GM21576 (cell line): Measurements from ENCODE around the gene POTEF.
"Not testable (repeated sequence)": the region's sequence is repeated elsewhere in the genome, so short reads cannot be mapped to it uniquely, and the experiment has no call there.

ENCODE experiments used
- ATAC-seq: cut with Tn5 transposase; IDR thresholded peaks from one replicate; pipeline ENCODE4 v1.9.1; 2021; ENCODE audit warnings: mild to moderate bottlenecking, moderate library complexity; ENCODE audit not compliant: unreplicated experiment

The POTEF gene

DNA sequence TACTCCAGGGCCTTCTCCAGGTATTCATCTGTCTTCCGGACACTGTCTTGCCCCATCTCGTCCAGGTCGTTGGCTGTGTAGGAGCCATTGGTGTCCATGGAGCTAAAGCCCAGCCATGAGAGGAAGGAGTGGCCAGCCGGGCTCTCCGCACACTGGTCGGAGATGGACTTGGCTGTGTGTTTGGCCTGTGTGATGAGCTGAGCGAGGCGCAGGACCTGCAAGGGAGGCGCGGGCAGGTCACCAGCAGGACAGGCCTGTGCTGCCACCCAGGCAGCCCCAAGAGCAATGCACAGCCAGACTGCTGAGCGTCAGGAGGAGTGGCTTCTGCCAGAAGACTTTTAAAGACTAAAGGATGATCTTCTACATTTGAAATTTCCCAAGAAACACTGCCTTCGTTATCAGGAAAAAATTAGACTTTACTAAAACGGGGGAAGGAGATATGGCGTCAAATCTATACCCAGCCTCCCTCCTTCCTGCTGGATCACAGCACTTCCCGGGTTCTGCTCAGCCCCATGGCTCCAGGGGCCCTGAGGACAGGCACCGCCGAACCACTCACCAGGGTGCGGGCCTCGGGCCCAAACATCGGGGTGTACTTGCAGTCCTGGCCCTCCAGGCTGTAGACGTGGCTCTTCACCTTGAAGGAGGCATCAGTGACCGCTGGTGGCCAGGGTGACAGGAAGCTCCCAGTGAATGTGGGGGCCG, 24.9 kb upstream of the POTEF start:
- not testable (repeated sequence) for ATAC-seq

DNA sequence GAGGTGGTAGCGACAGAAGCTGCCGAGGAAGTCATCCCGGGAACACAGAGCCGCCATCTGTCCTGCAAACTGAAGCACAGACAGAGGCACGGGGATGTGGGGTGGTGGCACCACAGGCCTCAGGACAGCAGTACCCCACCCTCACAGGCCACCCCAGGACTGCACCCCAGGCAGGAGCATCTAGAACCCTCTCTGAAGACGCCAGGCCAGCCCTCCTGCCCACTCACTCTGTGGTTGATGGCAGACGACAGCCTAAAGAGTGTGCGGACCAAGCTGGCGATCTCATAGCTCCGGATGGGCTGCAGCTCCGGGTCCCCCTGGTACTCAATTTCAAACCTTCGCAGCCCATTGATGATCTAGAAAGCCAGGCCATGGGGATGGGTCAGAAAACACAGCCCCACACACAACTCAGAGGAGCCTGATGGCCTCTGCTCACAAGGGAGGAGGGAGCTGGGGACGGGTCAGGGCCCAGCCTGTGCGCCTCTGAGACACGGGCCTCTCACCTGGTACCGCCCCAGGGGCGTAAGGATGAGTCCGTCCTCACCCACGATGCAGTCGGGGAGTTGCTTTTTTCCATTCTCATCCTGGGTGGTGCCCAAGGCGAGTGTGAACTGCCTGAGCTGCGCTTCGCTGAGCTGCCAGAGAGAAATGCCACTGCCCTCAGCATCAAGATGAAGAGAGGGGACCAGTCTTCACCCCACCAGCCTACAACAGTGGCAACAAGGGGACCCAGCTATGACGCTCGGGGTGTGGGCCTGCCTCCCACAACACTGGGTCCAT, 24.0 kb upstream of the POTEF start:
- no peak for ATAC-seq

DNA sequence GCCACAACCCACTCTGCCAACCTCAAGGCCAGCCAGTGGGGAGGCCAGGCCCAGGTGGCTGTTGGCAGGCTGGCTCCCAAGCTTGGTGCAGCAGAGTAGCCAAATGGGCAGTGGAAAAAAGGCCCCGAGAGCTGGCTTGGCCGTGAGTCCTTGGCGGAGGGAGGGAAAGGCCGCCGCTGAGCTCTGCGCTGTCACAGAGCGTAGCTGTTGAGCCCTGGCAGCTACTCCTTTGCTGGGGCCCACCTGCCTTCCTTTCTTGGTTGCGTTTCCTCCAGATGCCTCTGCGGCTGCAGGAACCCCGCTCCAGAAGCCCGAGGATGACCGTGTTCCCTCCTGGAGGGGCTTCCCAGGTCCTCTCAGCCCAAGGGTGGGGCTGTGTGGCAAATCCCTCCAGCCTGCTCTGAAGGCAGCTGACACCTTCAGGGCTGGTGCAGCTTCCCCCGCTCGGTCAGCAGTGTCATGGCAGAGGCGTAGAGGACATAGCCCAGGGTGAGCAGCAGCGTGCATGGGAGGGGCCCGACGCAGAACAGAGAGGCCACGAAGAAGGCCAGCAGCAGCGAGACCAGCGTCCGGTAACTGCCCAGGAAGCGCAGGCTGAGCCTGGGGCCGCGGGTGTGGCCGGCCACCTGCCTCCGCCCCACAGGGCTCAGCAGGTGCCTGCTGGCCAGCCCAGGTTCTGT, 23.3 kb upstream of the POTEF start:
- not testable (repeated sequence) for ATAC-seq

DNA sequence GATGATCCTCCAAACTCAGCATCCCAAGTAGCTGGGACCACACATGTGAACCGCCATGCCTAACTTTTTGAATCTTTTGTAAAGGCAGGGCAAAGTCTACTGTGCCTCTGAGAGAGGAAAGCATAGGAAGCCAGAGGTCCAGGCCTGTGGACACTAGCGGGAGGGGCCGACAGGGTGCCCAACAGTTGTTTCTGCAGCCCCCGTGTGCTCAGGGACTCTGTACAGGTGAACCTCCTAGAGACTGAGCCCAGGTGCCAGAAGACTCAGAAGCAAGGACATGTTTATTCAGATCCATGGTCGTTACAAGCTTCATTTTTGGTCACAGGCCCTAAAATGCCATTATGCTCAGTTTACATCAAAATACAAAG, 22.1 kb upstream of the POTEF start:
- not testable (repeated sequence) for ATAC-seq

DNA sequence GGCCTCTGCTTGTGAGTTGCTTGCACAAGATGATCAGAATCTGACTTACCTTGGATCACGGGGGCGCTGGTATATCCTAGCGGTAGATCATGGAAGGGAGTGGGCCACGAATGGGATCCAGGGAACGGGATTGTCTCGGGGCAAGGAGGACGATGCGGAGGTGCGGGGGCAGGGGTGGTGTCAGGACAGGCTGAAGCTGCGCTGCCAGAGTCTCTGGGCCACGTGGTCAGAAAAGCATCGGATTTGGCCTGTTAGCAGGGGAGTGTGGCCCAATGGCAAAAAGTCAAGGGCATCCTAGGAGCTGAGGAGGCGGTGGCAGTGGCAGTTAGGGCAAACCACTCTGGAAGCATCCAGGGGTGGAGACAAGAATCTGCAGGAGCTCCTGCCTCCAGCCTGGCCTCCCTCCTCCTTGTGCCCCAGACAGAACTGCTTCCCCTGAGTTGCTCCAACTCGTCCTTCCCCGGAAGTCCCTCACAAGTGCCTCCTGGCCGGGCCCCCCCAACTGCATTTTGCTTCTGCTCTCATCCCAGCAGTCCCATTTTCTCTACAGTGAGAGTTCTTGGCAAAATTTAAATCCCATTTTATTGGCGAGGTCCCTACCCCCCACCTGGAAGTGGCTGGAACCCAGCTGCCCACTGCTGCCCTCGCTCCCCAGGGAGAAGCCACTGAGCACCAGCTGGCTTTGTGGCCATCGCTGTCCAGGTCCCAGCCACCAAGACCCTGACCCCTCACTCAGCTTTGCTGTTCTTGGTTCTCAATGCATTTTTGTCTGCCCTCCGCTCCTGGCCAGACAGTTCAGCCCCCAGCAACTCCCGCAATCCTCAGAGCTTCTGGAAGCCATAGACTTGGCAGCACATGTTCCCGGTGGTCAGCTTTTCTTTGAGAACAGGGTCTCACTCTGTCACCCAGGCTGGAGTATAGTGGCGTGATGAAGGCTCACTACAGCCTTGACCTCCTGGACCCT, 21.4 kb upstream of the POTEF start:
- ATAC-seq: no peak

DNA sequence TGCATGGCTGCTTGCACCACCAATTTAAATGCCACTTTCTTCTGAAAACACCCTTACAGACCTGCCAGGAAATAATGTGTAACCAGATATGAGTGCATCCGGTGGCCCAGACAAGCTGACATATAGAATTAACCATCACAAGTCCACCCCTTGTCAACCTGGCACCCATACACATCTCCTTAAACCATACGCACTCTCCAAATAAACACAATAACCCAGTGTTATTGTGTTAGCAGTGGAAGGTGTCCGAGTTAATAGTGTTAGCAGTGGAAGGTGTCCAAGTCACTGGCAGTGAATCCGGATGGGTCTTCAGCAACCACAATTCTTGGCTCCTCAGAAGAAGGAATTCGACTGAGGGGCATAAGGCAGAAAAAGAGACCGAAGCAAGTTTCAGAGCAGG, 19.5 kb upstream of the POTEF start:
- not testable (repeated sequence) for ATAC-seq

DNA sequence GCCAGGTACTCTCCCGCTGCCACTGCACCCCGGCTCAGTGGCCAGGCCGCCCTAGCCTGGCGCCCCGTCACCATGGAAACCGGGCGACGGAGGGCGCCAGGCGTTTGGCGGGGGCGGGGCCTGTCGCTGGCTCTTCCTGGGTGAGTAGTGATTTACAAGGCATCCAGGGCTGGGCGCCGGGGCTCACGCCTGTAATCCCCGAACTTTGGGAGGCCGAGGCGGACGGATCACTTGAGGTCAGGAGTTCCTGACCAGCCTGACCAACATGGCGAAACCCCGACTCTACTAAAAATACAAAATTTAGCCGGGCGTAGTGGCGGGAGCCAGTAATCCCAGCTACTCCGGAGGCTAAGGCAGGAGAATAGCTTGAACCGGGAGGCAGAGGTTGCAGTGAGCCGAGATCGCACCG, 16.0 kb upstream of the POTEF start, which contains the start of gene CCDC74B:
Gene CCDC74B (minus strand): TSS at position 107 of the 409 bp plus-strand sequence. CDS start 116 bp downstream, outside the sequence.
- ATAC-seq: peak; percentile 91

DNA sequence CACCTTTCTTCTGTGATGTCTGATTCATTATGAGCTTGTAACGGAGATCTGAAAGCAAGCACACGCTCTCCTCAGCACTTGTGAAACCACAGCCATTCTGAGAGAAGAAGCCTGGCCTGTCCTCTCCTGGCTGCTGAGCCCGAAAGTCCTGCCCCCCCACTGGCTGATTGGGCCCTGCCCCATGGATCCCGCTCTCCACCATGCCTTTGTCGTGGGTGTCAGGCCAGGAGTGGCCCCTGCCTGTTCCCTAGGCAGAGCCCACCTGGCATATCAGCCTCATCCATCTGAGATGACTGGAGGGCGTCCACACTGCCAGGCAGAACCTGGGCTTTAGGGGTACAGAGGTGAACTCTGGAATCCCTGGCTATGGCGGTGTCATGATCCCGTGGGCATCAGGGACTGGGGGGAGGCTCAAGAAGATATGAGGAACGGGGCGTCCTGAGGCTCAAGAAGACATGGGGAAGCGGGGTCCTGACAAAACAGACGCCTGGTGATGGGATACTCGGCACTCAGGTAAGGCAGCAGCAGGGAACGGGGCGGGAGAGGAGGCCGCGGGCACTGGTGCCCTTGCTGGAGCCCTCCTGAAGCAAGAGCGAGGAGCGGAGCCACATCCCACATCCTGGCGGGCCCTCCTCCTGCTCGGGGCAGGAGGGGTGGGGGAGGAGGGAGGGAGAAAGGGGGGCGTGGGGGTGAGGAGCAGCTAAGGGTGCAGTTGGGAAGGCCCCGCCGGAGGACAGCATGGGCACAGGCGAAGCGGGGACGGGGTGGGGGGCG, 14.4 kb upstream of the POTEF start:
- ATAC-seq: not testable (repeated sequence)

DNA sequence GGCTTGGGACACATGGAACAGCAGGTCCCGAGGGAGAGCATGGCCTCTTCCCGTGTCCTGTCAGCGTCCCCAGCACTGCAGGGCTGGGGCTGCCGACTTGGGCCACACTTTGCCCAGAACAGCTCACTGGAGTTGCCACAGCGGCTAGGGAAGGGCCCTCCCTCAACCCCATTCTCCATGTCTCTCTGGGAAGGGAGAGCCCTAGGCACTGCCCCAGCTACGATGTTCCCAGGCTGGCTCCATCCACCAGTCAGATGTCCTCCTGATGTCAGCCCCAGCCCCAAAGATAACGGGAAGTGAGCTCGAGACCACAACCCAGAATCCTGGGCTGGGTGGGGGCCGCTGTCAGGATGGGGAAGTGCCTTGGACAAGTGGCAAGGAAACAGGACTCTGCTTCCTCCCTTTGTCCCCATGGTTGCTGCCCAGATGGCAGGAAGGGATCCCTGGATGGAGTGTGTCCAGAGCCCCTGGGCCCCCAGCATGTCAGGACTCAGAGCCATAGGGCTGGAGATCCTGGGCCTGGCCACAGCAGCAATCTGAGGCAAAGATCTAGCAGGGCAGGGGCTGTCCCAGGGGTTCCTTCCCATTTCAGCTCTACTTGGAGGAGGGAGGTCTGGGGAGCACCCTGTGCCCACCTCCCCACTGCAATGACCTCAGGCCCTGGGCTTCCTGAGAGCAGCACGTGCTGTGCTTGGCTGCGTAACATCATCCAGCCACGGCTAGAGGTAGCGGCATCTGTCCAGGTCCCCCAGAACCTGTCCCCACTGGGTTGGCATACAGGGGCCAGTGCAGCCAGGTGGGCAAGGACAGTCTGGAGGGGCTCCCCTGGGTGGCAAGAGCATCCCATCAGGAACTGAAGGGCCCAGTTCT, 13.6 kb upstream of the POTEF start:
- not testable (repeated sequence) for ATAC-seq

DNA sequence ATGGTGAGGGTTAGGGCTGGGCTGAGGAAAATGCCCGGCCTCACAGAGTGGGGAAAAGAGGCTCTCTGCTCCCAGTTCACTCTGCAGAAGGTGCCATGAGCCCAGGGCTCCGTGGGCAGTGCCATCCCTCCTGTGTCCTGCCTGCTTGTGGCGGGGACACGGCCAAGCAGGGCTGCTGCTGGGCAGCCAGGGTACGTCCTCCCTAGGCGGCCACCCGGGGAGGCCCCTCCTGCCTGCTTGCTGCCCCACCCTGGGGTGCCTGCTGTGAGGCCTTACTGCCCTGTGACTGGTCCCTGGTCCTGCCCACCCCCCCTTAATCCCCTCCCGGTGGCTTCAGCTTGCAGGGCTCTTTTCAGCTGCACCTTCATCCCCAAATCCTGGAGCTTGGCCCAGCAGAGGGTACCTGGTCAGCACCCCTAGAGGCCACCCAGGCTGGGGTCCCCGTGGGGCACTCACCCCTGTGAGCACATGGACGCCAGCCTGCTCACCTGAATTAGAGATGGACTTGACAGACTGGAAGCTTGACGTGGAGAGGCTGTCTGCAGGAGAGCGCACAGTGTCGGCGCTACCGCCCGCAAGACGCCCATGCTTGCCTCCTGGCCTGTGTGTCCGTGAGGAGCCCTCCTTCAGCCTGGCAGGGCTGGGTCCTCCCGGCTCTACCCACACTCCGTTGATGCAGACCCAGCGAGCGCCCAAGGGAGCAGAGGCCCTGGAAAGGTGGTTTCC, 12.8 kb upstream of the POTEF start:
- not testable (repeated sequence) for ATAC-seq

DNA sequence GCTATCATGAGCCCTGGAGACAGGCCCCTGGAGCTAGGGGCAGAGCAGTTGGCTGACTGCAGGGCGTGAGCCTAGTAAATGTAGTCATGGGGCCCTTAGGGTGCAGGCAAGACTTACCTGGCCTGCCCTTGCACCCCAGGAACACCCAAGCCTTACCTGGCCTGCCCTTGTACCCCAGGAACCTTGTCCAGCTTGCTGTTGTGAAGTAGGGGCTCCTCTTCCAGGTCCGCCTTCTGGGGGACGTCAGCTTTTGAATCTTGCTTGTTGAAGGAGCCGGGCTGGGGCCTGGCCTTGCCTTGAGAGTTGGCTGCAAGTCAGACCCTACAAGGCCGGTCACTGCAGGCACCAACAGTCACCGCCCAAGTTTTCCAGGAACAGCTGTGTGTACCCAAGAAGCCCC, 12.0 kb upstream of the POTEF start:
- not testable (repeated sequence) for ATAC-seq

DNA sequence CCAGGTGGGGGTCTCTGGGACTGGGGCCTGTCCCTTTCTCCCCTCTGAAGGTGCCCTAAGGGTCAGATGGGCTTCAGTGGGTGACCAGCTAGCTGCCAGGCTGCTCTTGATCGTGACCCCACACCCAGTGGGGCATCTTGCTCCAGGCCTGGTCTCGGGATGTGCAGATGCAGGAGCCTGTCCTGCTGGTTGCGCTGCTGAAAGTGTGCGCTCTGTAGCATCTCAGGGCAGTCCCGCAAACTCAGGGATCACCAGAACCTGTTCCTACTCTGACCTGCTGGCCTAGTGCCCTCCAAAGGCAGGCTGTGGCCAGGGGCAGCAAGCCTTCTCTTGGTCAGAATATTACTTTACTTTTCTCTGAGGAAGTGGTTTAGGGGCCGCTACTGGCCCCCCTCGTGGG, 11.5 kb upstream of the POTEF start:
- ATAC-seq: not testable (repeated sequence)

DNA sequence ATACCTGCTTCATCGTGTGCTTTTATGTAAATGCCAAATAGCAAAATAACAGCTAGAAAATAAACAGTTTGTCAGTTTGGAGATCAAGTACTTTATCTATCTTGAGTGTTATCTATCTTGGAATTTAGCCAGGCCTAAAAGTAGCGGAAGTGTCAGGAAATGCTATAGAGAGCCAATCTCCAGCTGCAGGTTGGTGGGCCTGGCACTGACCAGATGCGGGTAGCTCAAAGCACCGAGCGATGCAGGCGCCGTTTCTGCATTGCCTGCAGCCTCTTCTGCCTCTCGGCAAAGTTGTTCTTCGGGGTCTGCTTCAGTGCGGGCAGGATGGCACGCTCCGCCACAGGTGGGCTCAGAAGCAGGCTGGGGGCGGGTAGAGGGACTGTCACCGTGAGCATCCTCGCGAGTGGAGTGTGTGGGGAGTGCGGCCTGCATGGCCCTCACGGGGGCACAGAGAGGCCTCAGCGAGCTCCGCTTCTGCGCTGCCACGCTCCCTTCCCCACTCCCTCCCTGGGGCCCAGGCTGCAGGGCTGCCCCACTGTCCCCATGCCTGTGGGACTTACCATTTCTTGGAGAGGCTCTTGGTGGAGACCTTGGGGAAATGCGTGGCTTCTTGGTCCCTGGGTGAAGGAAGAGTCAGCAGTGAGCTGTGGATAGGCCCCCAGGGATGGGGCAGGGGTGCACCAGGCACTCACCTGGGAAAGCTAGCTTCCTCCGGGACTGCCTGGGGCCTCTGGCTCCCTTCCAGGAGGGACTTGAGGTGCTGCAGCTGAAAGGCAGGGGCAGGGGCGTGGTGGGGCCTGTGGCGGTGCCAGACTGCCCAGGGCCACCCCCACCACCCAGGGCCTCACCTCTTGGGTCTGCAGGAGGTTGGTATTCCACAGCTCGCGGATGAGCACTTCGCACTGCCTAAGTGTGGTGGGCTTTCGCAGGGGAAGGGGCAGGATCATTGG, 10.6 kb upstream of the POTEF start:
- ATAC-seq: not testable (repeated sequence)

DNA sequence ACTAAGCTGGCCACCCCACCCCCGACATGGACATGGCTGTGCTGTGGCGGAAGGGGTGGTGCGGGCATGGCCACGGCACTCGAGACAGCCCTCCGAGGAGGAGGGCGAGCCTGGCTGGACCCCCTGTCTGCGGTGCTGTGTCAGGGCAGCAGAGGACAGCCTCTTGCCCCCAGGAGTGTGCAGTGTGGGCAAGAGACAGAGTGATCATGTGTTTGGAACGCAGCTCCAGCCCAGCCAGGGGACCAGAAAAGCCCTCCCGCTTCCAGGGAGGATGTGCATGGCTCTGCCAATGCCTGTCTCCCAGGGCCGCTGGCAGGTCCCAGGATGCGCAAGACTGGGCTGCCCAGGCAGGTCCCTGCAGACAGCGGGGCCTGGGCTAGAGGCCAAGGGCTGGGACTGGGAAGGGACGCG, 9.8 kb upstream of the POTEF start:
- ATAC-seq: not testable (repeated sequence)

DNA sequence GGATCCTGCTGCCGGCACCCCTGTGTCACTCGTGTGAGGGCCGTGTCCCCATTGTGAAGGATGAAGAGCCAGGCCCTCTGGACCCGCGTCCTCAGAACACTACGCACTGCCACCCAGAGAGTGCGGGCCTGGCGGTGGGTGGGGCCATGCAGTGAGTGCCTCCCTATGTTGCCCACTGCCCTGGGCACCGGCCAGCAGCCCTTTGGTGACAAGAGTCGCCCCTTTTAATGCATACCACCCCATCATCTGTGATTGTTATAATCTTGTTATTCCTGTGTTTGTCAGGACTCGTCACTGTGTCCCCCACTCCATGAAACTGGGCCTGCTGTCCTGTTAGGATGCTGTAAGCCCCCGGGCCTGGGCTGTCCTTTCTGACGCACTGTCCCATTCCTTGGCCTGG, 9.3 kb upstream of the POTEF start:
- ATAC-seq: not testable (repeated sequence)

DNA sequence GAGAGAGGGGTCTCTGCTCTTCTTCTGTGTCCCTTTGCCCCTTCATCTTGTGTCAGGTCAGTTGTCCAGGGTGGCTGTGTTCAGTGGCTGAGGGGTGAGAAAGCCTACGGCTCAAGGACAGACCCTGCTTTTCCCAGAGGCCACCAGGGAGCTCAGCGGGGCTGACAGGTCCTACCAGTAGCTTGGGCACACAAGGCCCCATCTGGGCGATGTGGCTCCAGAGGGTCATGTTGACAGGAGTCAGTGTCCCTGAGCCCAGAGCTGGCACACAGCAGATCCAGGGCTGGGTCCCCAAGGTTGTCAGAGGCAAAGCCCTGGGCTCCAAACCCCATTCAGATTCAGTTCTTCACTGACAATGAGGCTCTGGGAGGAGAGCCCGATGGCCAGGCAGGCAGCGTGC, 8.1 kb upstream of the POTEF start:
- ATAC-seq: not testable (repeated sequence)

DNA sequence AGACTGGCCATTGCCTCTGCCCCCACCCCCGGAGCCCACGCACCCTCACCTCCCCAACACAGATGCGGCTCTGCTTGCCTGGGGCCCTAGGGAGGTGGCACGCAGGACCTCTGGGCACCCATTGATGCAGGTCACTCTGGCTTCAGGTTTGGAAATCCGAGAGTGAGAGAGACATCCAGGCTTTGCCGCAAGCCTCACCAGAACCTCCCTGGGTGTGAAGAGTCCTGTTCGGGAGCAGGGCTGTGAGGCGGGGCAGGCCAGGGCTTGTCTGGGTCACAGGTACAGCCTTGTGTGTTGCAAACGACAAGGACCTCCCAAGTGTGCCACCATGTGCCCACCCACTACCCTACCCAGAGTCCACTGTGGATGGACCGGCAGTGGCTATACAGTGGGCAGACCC, 7.5 kb upstream of the POTEF start:
- ATAC-seq: not testable (repeated sequence)
